ENCODE results near the gene FGGY. TPM values are rescaled to one million over a fixed set of nuclear protein-coding genes. Genes with fewer than 3 reads are reported as not detected.

Gene FGGY
- total RNA-seq, 4 donors from 2014 or later: 23.3 to 26.4 (median 25.3) TPM

- Histone ChIP-seq H3K9me3 (no peaks in the 10 kb centered on the region), H3K4me3 (no peak overlapping the region), H3K36me3 (no peaks in the 10 kb centered on the region), H3K27me3 (no peaks in the 10 kb centered on the region), H3K4me1 (no peaks in the 10 kb centered on the region), H3K27ac (replicated peaks in 1 of 4) (no peak overlapping the region)
- no peak for DNase-seq (ENCODE audit: extremely low spot score)
- TF ChIP-seq POLR2A (IDR thresholded peaks at IDR 0.05; ENCODE audit: low read depth) (no peak), EP300 (IDR thresholded peaks at IDR 0.05) (no peak), POLR2AphosphoS5 (IDR thresholded peaks at IDR 0.05) (no peak), CTCF (IDR thresholded peaks at IDR 0.05) (no peak)
- 82% methylated on average over 6 of the region's 6 CpGs for WGBS
- intact Hi-C loops (cut with DNase I): no loop called here
These were observed 271.5 kb downstream of the FGGY start for GRCh38 chr1:59568158-59568935.

- WGBS: 95% methylated on average over 2 of the region's 2 CpGs
These were observed 272.3 kb downstream of the FGGY start for GRCh38 chr1:59569198-59569597.

GRCh38 chr1:59570524-59570923, 273.6 kb downstream of the FGGY start:
- H3K4me3 ChIP-seq: no peak overlapping the region
- H3K36me3 ChIP-seq: no peaks in the 10 kb centered on the region
- 64% methylated on average over 3 of the region's 3 CpGs for WGBS
- no peak for DNase-seq (ENCODE audit: extremely low spot score)
- no peak for TF ChIP-seq EP300 (IDR thresholded peaks at IDR 0.05)
- no peak for TF ChIP-seq CTCF (IDR thresholded peaks at IDR 0.05)
- TF ChIP-seq POLR2A (IDR thresholded peaks at IDR 0.05; ENCODE audit: low read depth): no peak
- TF ChIP-seq POLR2AphosphoS5 (IDR thresholded peaks at IDR 0.05): no peak
- no peaks in the 10 kb centered on the region for H3K27me3 ChIP-seq
- peaks cover 0 to 6% (median 4%) of the 10 kb centered on the region in 4 donors for H3K9me3 ChIP-seq
- intact Hi-C loops (cut with DNase I): no loop called here
- no peaks in the 10 kb centered on the region for H3K4me1 ChIP-seq
- no peak overlapping the region for H3K27ac ChIP-seq (replicated peaks in 1 of 4)

More at GRCh38 chr1:59569198-59569597, 272.3 kb downstream of the FGGY start:
- Histone ChIP-seq H3K27me3 (no peaks in the 10 kb centered on the region), H3K4me3 (no peak overlapping the region), H3K9me3 (peaks cover 0 to 6% (median 3%) of the 10 kb centered on the region in 4 donors), H3K36me3 (no peaks in the 10 kb centered on the region), H3K4me1 (no peaks in the 10 kb centered on the region), H3K27ac (replicated peaks in 1 of 4) (no peak overlapping the region)
- intact Hi-C loops (cut with DNase I): no loop called here
- TF ChIP-seq POLR2AphosphoS5 (IDR thresholded peaks at IDR 0.05) (no peak), CTCF (IDR thresholded peaks at IDR 0.05) (no peak), EP300 (IDR thresholded peaks at IDR 0.05) (no peak), POLR2A (IDR thresholded peaks at IDR 0.05; ENCODE audit: low read depth) (no peak)
- DNase-seq (ENCODE audit: extremely low spot score): no peak

- DNase-seq (ENCODE audit: extremely low spot score): no peak
- Histone ChIP-seq H3K27ac (replicated peaks in 1 of 4) (no peak overlapping the region), H3K4me3 (no peak overlapping the region), H3K4me1 (no peaks in the 10 kb centered on the region), H3K9me3 (peaks cover 0 to 6% (median 4%) of the 10 kb centered on the region in 4 donors), H3K36me3 (no peaks in the 10 kb centered on the region), H3K27me3 (no peaks in the 10 kb centered on the region)
- intact Hi-C loops (cut with DNase I): no loop called here
- 100% methylated on average over 2 of the region's 2 CpGs for WGBS
- no peak for TF ChIP-seq POLR2A (IDR thresholded peaks at IDR 0.05; ENCODE audit: low read depth)
- no peak for TF ChIP-seq EP300 (IDR thresholded peaks at IDR 0.05)
- no peak for TF ChIP-seq POLR2AphosphoS5 (IDR thresholded peaks at IDR 0.05)
- no peak for TF ChIP-seq CTCF (IDR thresholded peaks at IDR 0.05)
These were observed 277.2 kb downstream of the FGGY start for GRCh38 chr1:59574085-59574484.

Measured in esophagus muscularis mucosa (tissue), 4 donors.